GM19035 (cell line): ENCODE results near the gene MISP.
"Not testable (repeated sequence)": the region's sequence is repeated elsewhere in the genome, so short reads cannot be mapped to it uniquely, and the experiment has no call there.

Experiments
- ATAC-seq: cut with Tn5 transposase; IDR thresholded peaks from one replicate; pipeline ENCODE4 v1.9.1; 2021; ENCODE audit not compliant: unreplicated experiment

Gene MISP, protein sequence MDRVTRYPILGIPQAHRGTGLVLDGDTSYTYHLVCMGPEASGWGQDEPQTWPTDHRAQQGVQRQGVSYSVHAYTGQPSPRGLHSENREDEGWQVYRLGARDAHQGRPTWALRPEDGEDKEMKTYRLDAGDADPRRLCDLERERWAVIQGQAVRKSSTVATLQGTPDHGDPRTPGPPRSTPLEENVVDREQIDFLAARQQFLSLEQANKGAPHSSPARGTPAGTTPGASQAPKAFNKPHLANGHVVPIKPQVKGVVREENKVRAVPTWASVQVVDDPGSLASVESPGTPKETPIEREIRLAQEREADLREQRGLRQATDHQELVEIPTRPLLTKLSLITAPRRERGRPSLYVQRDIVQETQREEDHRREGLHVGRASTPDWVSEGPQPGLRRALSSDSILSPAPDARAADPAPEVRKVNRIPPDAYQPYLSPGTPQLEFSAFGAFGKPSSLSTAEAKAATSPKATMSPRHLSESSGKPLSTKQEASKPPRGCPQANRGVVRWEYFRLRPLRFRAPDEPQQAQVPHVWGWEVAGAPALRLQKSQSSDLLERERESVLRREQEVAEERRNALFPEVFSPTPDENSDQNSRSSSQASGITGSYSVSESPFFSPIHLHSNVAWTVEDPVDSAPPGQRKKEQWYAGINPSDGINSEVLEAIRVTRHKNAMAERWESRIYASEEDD

DNA sequence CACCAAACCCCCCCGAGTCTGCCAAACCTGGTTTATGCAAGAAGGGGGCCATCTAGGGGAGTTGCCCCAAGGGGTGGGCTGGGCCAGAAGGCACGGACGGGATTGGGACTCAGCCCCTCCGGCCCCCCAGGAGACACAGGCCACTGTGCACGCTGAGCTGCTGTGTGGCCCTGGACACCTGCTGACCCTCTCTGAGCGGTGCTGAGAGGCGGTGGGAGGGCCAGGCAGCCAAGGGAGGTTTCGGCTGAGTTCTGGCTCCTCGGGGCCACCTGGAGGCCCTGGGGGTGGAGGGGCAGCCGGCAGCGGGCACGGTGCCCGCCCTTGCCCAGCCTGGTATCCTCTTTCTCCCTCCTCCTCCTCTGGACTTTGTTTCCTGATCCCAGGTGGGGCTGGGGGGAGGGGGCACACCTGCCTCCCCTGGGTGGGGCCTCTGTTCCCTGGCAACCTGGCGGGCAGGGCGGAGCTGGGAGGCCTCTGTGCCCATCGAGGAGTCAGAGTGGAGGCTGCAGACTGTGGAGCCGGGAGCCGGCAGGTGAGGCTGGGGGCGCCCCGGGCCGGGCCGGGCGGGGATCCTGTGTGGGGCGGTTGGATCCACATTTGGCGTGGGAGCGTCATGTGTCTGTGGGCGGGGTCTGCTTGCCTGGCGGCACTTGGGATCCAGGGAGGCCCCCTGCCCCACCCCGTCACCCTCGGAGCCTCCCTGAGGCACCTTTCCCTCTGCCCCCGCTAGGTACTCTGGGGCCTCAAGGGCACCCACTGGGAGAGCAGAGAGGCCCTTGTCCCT, at the start of gene MISP:
Gene MISP (plus strand): TSS at position 473 of the 784 bp plus-strand sequence. CDS start 5,835 bp downstream, outside the sequence.
- ATAC-seq = no peak

- not testable (repeated sequence) for ATAC-seq
Measured at GRCh38 chr19:702847-703246, 48.1 kb upstream of the MISP start.

GRCh38 chr19:703329-703650, 47.6 kb upstream of the MISP start:
- no peak for ATAC-seq

GRCh38 chr19:703651-704446, 47.1 kb upstream of the MISP start:
- ATAC-seq = no peak

DNA sequence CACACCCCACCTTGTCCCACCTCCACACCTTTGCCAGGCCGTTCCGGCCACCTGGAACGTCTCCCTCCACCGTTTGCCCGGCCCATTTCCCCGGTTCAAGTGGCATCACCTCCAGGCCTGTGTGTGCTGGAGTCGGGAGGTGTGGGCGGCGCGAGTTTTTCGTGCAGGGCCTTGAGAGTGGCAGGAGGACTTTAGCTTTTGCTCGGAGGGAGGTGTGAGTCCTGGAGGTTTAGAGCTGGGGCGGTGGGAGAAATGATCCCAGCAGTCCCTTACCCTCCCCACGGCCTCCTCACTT, 46.5 kb upstream of the MISP start:
- ATAC-seq = no peak

GRCh38 chr19:708154-709143, 42.5 kb upstream of the MISP start, which contains the start of gene PALM:
Gene PALM (plus strand): TSS chr19:708935. CDS start chr19:709147, 212 bp downstream.
- ATAC-seq = no peak

DNA sequence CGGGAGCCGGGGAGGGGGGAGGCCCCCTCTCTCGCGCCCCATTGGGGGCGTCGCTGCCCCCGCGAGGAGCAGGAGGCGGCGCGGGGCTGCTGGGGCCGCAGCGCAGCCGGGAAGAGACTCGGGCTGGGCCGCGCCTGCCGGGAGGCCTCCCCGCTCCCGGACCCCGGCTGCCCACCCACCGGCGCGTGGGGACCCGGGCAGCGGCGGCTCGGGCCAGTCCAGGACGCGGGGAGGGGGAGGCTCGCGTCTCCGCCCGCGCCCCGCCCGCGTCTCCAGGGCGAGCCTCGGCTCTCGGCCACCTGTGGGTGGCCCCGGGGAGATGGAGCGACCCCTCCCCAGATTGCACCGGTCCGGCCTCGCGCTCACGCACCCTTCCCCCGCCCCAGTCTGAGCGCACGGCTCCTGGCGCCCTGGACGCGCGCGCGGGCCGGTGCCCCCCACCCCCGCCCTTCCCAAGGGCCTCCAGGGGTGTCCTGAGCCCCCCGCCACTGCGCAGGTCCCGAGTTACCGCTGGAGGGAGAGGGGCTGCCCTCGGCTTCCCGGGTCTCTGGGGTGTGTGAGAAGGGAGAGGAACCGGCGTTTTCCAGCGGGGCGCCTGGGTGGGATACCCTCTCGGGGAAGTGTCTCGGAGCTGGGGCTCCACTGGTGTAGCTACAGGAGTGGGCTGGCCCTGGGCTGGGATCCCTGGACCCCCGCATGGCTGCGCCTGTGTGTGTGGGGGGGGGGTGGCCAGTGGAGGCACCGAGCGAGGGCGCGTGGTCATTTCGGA, 41.5 kb upstream of the MISP start:
- ATAC-seq = no peak

- ATAC-seq = no peak
Measured at GRCh38 chr19:709965-710571, 40.8 kb upstream of the MISP start.

DNA sequence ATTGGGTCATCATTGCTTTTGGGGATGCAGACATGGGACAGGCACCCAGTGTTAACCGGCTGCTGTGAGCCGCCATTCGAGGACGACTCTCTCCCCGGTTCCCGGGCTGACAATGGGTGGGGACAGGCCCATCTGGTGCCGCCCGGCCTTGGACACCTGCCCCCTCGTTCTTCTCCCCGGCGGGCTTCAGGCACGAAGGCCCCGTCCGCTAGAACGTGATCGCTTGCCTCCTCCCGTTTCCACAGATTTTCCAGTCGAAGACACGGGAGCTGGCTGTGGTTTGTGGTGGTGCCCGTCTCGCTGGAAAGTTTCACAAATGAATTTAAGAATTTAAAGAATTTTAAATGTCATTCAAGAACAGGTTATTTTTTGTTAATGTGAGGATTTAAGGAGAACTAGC, 40.1 kb upstream of the MISP start:
- no peak for ATAC-seq

GRCh38 chr19:711254-711653, 39.7 kb upstream of the MISP start:
- no peak for ATAC-seq

GRCh38 chr19:715347-715746, 35.6 kb upstream of the MISP start:
- ATAC-seq = no peak

DNA sequence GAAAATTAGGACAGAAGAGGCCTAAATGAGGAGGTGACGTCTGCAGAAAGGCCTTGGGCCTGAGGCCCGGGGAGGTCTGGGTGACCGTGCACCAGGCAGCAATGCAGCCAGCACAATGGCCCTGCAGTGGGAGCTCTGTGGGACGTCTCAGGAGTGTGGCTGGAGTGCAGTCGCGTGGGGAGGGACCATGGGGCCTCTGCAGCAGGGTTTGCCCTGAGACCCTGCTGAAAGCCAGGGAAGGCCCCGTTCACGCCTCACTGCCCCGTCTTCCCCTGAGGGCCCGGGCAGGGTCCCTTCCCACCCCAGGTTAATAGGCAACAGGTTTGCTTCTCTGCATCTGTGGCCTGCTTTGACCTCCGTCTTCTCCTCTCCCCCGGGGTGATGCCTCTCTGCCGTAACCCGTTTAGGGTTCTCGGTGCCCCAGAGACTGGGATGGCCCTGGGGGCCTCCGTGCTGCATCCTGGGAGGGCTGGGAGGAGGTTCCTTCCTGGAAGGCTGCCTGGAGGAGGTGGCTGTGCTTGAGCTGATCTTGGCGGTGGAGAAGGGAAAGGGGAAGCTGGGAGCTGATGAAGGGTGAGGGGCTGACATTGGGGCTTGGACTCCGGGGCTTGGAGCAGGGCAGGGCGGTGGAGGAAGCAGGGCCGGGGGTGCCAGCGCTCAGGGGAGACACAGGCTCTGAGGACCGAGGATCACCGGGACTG, 32.5 kb upstream of the MISP start:
- no peak for ATAC-seq

- no peak for ATAC-seq
Measured at GRCh38 chr19:718991-719512, 31.9 kb upstream of the MISP start.

DNA sequence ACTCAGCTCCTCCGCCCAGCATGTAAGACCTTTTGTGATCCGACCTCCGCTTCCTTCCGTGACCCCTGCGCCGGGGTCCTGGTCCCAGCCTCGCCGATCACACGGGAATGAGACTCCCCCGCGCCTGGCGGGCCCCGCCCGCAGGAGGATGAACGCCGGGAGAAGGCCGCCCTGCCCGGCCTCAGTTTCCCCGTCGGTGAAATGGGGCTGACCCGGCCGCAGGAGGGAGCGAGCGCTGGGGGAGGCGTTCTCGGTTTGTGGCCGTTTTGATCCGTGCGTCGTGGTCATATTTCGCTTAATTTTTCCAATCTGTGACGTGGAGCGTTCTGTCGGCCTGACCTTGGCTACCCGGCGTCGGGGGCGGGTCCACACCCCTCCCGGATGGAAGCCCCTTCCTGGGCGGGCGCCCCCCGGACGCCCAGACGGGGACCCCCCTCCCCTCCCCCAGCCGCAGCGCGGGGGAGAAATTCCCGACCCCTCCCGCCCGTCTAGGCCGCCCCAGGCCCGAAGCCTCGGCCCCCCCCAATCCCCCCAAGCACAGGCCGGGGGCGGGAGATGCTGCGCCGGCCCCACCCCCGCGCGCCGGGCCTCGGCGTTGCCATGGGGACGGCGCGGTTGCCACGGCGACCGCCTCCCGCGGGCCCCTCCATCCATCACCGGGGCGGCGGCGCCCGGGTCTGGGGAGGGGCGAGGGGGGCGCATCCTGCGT, 31.1 kb upstream of the MISP start:
- ATAC-seq = no peak

DNA sequence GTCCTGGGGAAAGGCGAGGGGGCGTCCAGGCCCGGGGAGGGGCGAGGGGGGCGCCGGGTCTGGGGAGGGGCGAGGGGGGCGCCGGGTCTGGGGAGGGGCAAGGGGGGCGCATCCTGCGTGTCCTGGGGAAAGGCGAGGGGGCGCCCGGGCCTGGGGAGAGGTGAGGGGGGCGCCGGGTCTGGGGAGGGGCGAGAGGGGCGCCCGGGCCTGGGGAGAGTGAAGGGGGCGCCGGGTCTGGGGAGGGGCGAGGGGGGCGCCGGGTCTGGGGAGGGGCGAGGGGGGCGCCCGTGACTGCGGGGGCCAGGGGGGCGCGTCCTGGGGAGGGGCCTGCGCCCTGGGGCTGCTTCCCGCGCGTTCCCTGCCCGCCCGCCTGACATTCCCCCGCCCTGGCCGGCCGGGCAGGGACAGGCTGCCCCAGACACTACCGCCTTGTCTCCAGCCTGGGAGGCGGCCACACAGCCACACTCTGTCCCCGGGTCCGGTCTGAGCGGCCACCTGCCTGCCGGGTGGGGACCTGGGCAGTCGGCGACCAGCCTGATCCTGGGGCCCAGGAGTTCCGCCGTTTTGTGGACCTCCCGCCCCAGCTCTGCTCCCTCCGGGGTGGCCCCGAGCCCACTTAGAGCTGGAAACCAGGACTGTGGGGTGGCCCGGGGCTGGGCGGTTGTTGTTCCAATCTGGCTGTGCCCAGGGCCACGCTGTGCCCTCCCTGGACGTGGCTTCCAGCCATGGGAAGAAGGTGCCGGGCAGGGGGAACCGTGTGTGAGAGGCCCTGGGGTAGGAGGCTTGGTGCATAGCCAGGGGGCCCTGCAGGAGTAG, 30.4 kb upstream of the MISP start:
- no peak for ATAC-seq

GRCh38 chr19:722553-723101, 28.3 kb upstream of the MISP start:
- ATAC-seq = no peak
